ENCODE measurements around the gene GABRP. TPM values are rescaled to one million over a fixed set of nuclear protein-coding genes. Genes with fewer than 3 reads are reported as not detected.

The GABRP gene
- total RNA-seq, result not detected

GRCh38 chr5:170783498-170784247, at the start of gene GABRP:
Gene GABRP, plus strand, starts transcription at chr5:170783725. Its CDS starts 4,891 bp downstream, at chr5:170788616.
- TF ChIP-seq CTCF (IDR thresholded peaks at IDR 0.05), result no peak
- Histone ChIP-seq H3K9me3 (no peaks in the 10 kb centered on the region), H3K27me3 (replicated peaks; ENCODE audit: insufficient read depth) (no peaks in the 10 kb centered on the region), H3K36me3 (no peaks in the 10 kb centered on the region), H3K4me1 (ENCODE audit: control insufficient read depth in 1 of 2, low read depth in 2 of 2) (no peaks in the 10 kb centered on the region), H3K27ac (no peak within 1 kb of the TSS), H3K4me3 (no peak within 1 kb of the TSS)
- ATAC-seq (ENCODE audit: insufficient number of reproducible peaks, low FRiP score, low read depth) (no peak), DNase-seq (ENCODE audit: low spot score) (no peak)

- H3K4me1 ChIP-seq (ENCODE audit: control insufficient read depth in 1 of 2, low read depth in 2 of 2), result no peaks in the 10 kb centered on the region
- no peak for ATAC-seq (ENCODE audit: insufficient number of reproducible peaks, low FRiP score, low read depth)
- H3K27me3 ChIP-seq (replicated peaks; ENCODE audit: insufficient read depth), result no peaks in the 10 kb centered on the region
Observed at GRCh38 chr5:170736966-170737365, 46.6 kb upstream of the GABRP start.

GRCh38 chr5:170737591-170737990, 45.9 kb upstream of the GABRP start:
- no peak overlapping the region for H3K4me3 ChIP-seq
- TF ChIP-seq CTCF (IDR thresholded peaks at IDR 0.05), result no peak
- H3K27me3 ChIP-seq (replicated peaks; ENCODE audit: insufficient read depth), result no peaks in the 10 kb centered on the region
- no peaks in the 10 kb centered on the region for H3K36me3 ChIP-seq
- no peak for ATAC-seq (ENCODE audit: insufficient number of reproducible peaks, low FRiP score, low read depth)
- no peak overlapping the region for H3K27ac ChIP-seq
- DNase-seq (ENCODE audit: low spot score), result no peak
- no peaks in the 10 kb centered on the region for H3K4me1 ChIP-seq (ENCODE audit: control insufficient read depth in 1 of 2, low read depth in 2 of 2)
- no peaks in the 10 kb centered on the region for H3K9me3 ChIP-seq

More at GRCh38 chr5:170736966-170737365, 46.6 kb upstream of the GABRP start:
- Histone ChIP-seq H3K36me3 (no peaks in the 10 kb centered on the region), H3K9me3 (no peaks in the 10 kb centered on the region), H3K4me3 (no peak overlapping the region), H3K27ac (no peak overlapping the region)
- no peak for DNase-seq (ENCODE audit: low spot score)
- TF ChIP-seq CTCF (IDR thresholded peaks at IDR 0.05), result no peak

- no peak overlapping the region for H3K4me3 ChIP-seq
- H3K9me3 ChIP-seq, result no peaks in the 10 kb centered on the region
- no peaks in the 10 kb centered on the region for H3K27me3 ChIP-seq (replicated peaks; ENCODE audit: insufficient read depth)
- no peak for TF ChIP-seq CTCF (IDR thresholded peaks at IDR 0.05)
- H3K27ac ChIP-seq, result no peak overlapping the region
- no peaks in the 10 kb centered on the region for H3K36me3 ChIP-seq
- no peak for DNase-seq (ENCODE audit: low spot score)
- H3K4me1 ChIP-seq (ENCODE audit: control insufficient read depth in 1 of 2, low read depth in 2 of 2), result no peaks in the 10 kb centered on the region
- no peak for ATAC-seq (ENCODE audit: insufficient number of reproducible peaks, low FRiP score, low read depth)
Observed at GRCh38 chr5:170738840-170739239, 44.7 kb upstream of the GABRP start.

GRCh38 chr5:170739446-170739845, 44.1 kb upstream of the GABRP start:
- H3K36me3 ChIP-seq, result no peaks in the 10 kb centered on the region
- no peaks in the 10 kb centered on the region for H3K9me3 ChIP-seq
- no peak for TF ChIP-seq CTCF (IDR thresholded peaks at IDR 0.05)
- H3K27me3 ChIP-seq (replicated peaks; ENCODE audit: insufficient read depth), result no peaks in the 10 kb centered on the region
- no peak for ATAC-seq (ENCODE audit: insufficient number of reproducible peaks, low FRiP score, low read depth)
- peaks cover 0 to 2% of the 10 kb centered on the region in 2 donors for H3K4me1 ChIP-seq (ENCODE audit: control insufficient read depth in 1 of 2, low read depth in 2 of 2)
- no peak for DNase-seq (ENCODE audit: low spot score)
- no peak overlapping the region for H3K4me3 ChIP-seq
- no peak overlapping the region for H3K27ac ChIP-seq
